HG03565 (cell line): ENCODE data around the gene UNC5C.

Experiments used
- ATAC-seq: cut with Tn5 transposase; IDR thresholded peaks from one replicate; pipeline ENCODE4 v1.9.1; 2021; ENCODE audit warnings: mild to moderate bottlenecking, moderate library complexity; ENCODE audit not compliant: unreplicated experiment

UNC5C gene

GRCh38 chr4:95360256-95360903 is 188.4 kb downstream of the UNC5C start:
- ATAC-seq: no peak

GRCh38 chr4:95358421-95358820 is 190.4 kb downstream of the UNC5C start:
- ATAC-seq: no peak

- ATAC-seq: no peak
These were observed 193.8 kb downstream of the UNC5C start for GRCh38 chr4:95355021-95355420.

- ATAC-seq: no peak
These were observed 200.4 kb downstream of the UNC5C start for GRCh38 chr4:95348418-95348817.

GRCh38 chr4:95343235-95343634 is 205.5 kb downstream of the UNC5C start:
- ATAC-seq: no peak

GRCh38 chr4:95340191-95340590 is 208.6 kb downstream of the UNC5C start:
- ATAC-seq: no peak

GRCh38 chr4:95325665-95326064 is 223.1 kb downstream of the UNC5C start:
- no peak for ATAC-seq

- no peak for ATAC-seq
These were observed 229.6 kb downstream of the UNC5C start for GRCh38 chr4:95319169-95319568.

- ATAC-seq: no peak
These were observed 230.3 kb downstream of the UNC5C start for GRCh38 chr4:95318483-95318882.

GRCh38 chr4:95318044-95318443 is 230.7 kb downstream of the UNC5C start:
- no peak for ATAC-seq

GRCh38 chr4:95317085-95317793 is 231.5 kb downstream of the UNC5C start:
- no peak for ATAC-seq

- ATAC-seq: no peak
These were observed 234.2 kb downstream of the UNC5C start for GRCh38 chr4:95314573-95314972.

GRCh38 chr4:95304898-95305297 is 243.9 kb downstream of the UNC5C start:
- ATAC-seq: no peak

GRCh38 chr4:95300304-95300703 is 248.5 kb downstream of the UNC5C start:
- no peak for ATAC-seq

GRCh38 chr4:95296052-95296451 is 252.7 kb downstream of the UNC5C start:
- ATAC-seq: no peak

- no peak for ATAC-seq
These were observed 253.6 kb downstream of the UNC5C start for GRCh38 chr4:95295157-95295556.

GRCh38 chr4:95294321-95294720 is 254.5 kb downstream of the UNC5C start:
- ATAC-seq: no peak

- no peak for ATAC-seq
These were observed 255.8 kb downstream of the UNC5C start for GRCh38 chr4:95293014-95293413.

GRCh38 chr4:95290702-95291101 is 258.1 kb downstream of the UNC5C start:
- no peak for ATAC-seq

- ATAC-seq: peak; percentile 73
These were observed 259.6 kb downstream of the UNC5C start for GRCh38 chr4:95289028-95289634.

- no peak for ATAC-seq
These were observed 260.2 kb downstream of the UNC5C start for GRCh38 chr4:95288552-95288951.

GRCh38 chr4:95285797-95286196 is 263.0 kb downstream of the UNC5C start:
- ATAC-seq: no peak
